Heart right ventricle (tissue), 16 donors: ENCODE data around the gene PLCH1. TPM values are rescaled to one million over a fixed set of nuclear protein-coding genes. Genes with fewer than 3 reads are reported as not detected.

ENCODE experiments used
- ATAC-seq, 8 donors: fragments of 200-7000 bp; cut with Tn5 transposase; one replicate each; pipeline ENCODE4 v1.9.1; 2020; ENCODE audit warnings: mild to moderate bottlenecking in 8 of 8, moderate library complexity in 8 of 8, moderate number of reproducible peaks in 1 of 8
- DNase-seq, 2 donors: peaks; one replicate each; pipeline ENCODE4 v3.0.0-alpha.2; 2020
- H3K27ac ChIP-seq, 10 donors: fragments of 200-600 bp; sonication (generic) in 2 of 10; one replicate each; pipeline versions ENCODE4 v1.5.0 to v1.8.0; 2020 to 2022; ENCODE audit warnings: mild to moderate bottlenecking in 3 of 10
- H3K27me3 ChIP-seq, 7 donors: fragments of 200-600 bp; one replicate each; pipeline ENCODE4 v1.8.0; 2021 to 2022; ENCODE audit warnings: mild to moderate bottlenecking in 2 of 7
- H3K36me3 ChIP-seq, 9 donors: fragments of 200-600 bp; sonication (generic) in 1 of 9; one replicate each; pipeline versions ENCODE4 v1.5.0 to v1.8.0; 2020 to 2022; ENCODE audit warnings: mild to moderate bottlenecking in 2 of 9
- H3K4me1 ChIP-seq, 9 donors: fragments of 200-600 bp; sonication (generic) in 1 of 9; one replicate each; pipeline versions ENCODE4 v1.5.0 to v1.8.0; 2020 to 2022; ENCODE audit warnings: mild to moderate bottlenecking in 4 of 9
- H3K4me3 ChIP-seq, 10 donors: fragments of 200-600 bp; sonication (generic) in 2 of 10; one replicate each; pipeline versions ENCODE4 v1.5.0 to v1.8.0; 2020 to 2022; ENCODE audit warnings: mild to moderate bottlenecking in 7 of 10, moderate library complexity in 2 of 10
- H3K9me3 ChIP-seq, 11 donors: fragments of 200-600 bp in 10 of 11; sonication (generic) in 2 of 11; one replicate each; pipeline versions ENCODE4 v1.5.0 to v1.8.0; 2013 to 2022; ENCODE audit warnings: mild to moderate bottlenecking in 2 of 11, control low read depth in 1 of 11, moderate library complexity in 1 of 11
- CTCF ChIP-seq, 9 donors: fragments of 200-600 bp; sonication (generic) in 2 of 9; IDR thresholded peaks; one replicate each; pipeline versions ENCODE4 v1.5.0 to v1.8.0; 2021 to 2022; ENCODE audit warnings: antibody characterized with exemption in 9 of 9, mild to moderate bottlenecking in 5 of 9, moderate library complexity in 1 of 9
- WGBS, 2 donors: extraction: QIAGEN DNeasy Blood & Tissue Kit; methylation state at CpG; one replicate each; pipeline ENCODE4 v1.1.7; 2013; ENCODE audit warnings: inconsistent platforms in 1 of 2; 5-methylcytosine and 5-hydroxymethylcytosine counted together
- intact Hi-C, 10 donors: fragments of 100-400 bp; cut with DNase I; formaldehyde crosslinking; loops; one replicate each; pipeline versions ENCODE4 v1.11.1 to v1.14.2; 2022
- polyA plus RNA-seq, 2 donors: library from polyadenylated mRNA; stranded (reverse); fragments of 200-250 nt; gene quantifications; one replicate each; pipeline ENCODE4 v1.2.3, GENCODE V29; 2013
- total RNA-seq, 10 donors: library from RNA; stranded (reverse); fragmentation: NEBNext Ultra II Directional in 3 of 10; extraction: Animal tissue kit (Norgen Biotek cat#: 25700) in 3 of 10; gene quantifications; one replicate each; pipeline versions ENCODE4 v1.2.1 to v1.2.4, GENCODE V29; 2021 to 2023
- donor health status: Arrhythmogenic right ventricular cardiomyopathy.
- donor health status: ischemic (EF 13 %, LVEDD 7.1; RV severe dilation, severe dysfunction).
- donor health status: healthy with polysubstance abuse.
- donor health status: DM: no; HTN: yes; CAD: no.
- donor health status: DM: no; HTN: no; CAD: no.
- donor health status: ischemic (EF 25% LVEDD 6.9; RV normal size, moderate dysfunction).
- donor health status: ischemic (EF 25% LVEDD 5.7; RV mildly dilated, moderate dysfunction).
- donor health status: healthy.
- donor health status: DM: yes; HTN: yes; CAD: no.
- donor health status: Ischemic cardiomyopathy.
- donor health status: ischemic (EF 35%, LVEDD 5.7; RV mildly dilated, moderate dysfunction).
- donor health status: nonischemic (EF 11% LVEDD 7.7; RV severe dilation, severe dysfunction).
- donor health status: DM: yes; HTN: yes; CAD: no.
- donor health status: PGD.
- donor health status: ischemic (EF 29% LVEDD 5.4; RV normal size, mild dysfunction).
- donor health status: nonischemic (EF 23%, LVEDD 6.1; RV moderate dilation, normal function).

PLCH1 gene
- total and polyA plus RNA-seq, 12 donors = 0.13 to 2.1 (median 0.51) TPM

- no peak overlapping the region for H3K27ac ChIP-seq
- H3K4me1 ChIP-seq = no peaks in the 10 kb centered on the region
- H3K9me3 ChIP-seq = no peaks in the 10 kb centered on the region
- DNase-seq (no peak), ATAC-seq (no peak)
- no peak for TF ChIP-seq CTCF (IDR thresholded peaks at IDR 0.05)
- no peaks in the 10 kb centered on the region for H3K36me3 ChIP-seq
- H3K4me3 ChIP-seq = no peak overlapping the region
- 79 to 81% methylated on average over 5 of the region's 5 CpGs for WGBS, 2 donors
- H3K27me3 ChIP-seq = no peaks in the 10 kb centered on the region
- intact Hi-C loops = no loop called here
Measured at GRCh38 chr3:155502630-155503029, 242.2 kb downstream of the PLCH1 start.

GRCh38 chr3:155500194-155500818, 244.6 kb downstream of the PLCH1 start:
- DNase-seq = no peak
- H3K36me3 ChIP-seq = no peaks in the 10 kb centered on the region
- H3K4me1 ChIP-seq = no peaks in the 10 kb centered on the region
- no peaks in the 10 kb centered on the region for H3K9me3 ChIP-seq
- no peak for ATAC-seq
- no peak overlapping the region for H3K4me3 ChIP-seq
- intact Hi-C loops = no loop called here
- WGBS, 2 donors = 61 to 73% methylated on average over 4 of the region's 4 CpGs
- no peak overlapping the region for H3K27ac ChIP-seq
- no peak for TF ChIP-seq CTCF (IDR thresholded peaks at IDR 0.05)
- H3K27me3 ChIP-seq = no peaks in the 10 kb centered on the region

GRCh38 chr3:155497930-155498647, 246.8 kb downstream of the PLCH1 start:
- 82 to 84% methylated on average over 5 of the region's 5 CpGs for WGBS, 2 donors
- Histone ChIP-seq H3K36me3 (no peaks in the 10 kb centered on the region), H3K27ac (no peak overlapping the region), H3K27me3 (no peaks in the 10 kb centered on the region), H3K9me3 (no peaks in the 10 kb centered on the region), H3K4me3 (no peak overlapping the region), H3K4me1 (no peaks in the 10 kb centered on the region)
- no peak for TF ChIP-seq CTCF (IDR thresholded peaks at IDR 0.05)
- no peak for ATAC-seq
- intact Hi-C loops = no loop called here
- no peak for DNase-seq

- no peak overlapping the region for H3K27ac ChIP-seq
- no peak for DNase-seq
- no peak for TF ChIP-seq CTCF (IDR thresholded peaks at IDR 0.05)
- intact Hi-C loops = no loop called here
- H3K4me3 ChIP-seq = no peak overlapping the region
- ATAC-seq = no peak
- no peaks in the 10 kb centered on the region for H3K9me3 ChIP-seq
- no peaks in the 10 kb centered on the region for H3K36me3 ChIP-seq
- no peaks in the 10 kb centered on the region for H3K4me1 ChIP-seq
- H3K27me3 ChIP-seq = no peaks in the 10 kb centered on the region
Measured at GRCh38 chr3:155496206-155496605, 248.7 kb downstream of the PLCH1 start.
